SIG-M5 (cell line): ENCODE data around the gene PLAAT5.
"Not testable (repeated sequence)": the region's sequence is repeated elsewhere in the genome, so short reads cannot be mapped to it uniquely, and the experiment has no call there.

ENCODE experiments used
- DNase-seq: peaks from one replicate; lab custom pipeline; 2025; lab: John Stamatoyannopoulos, UW

Gene PLAAT5

GRCh38 chr11:63490551-63491239 lies at the start of gene PLAAT5:
Gene PLAAT5 (minus strand): TSS chr11:63491167. CDS start chr11:63491034, 133 bp downstream.
- no peak for DNase-seq

GRCh38 chr11:63537293-63538101 lies 46.5 kb upstream of the PLAAT5 start:
- DNase-seq = no peak

- no peak for DNase-seq
Measured at GRCh38 chr11:63536669-63537292, 45.8 kb upstream of the PLAAT5 start, which contains the start of gene PLAAT4. Gene PLAAT4 (plus strand): TSS chr11:63536808. CDS start chr11:63536869, 61 bp downstream.

- DNase-seq = no peak
Measured at GRCh38 chr11:63535734-63536133, 44.8 kb upstream of the PLAAT5 start.

GRCh38 chr11:63534895-63535461 lies 44.0 kb upstream of the PLAAT5 start:
- DNase-seq = no peak

- DNase-seq = no peak
Measured at GRCh38 chr11:63534076-63534475, 43.1 kb upstream of the PLAAT5 start.

GRCh38 chr11:63532799-63533475 lies 42.0 kb upstream of the PLAAT5 start:
- DNase-seq = no peak

GRCh38 chr11:63532117-63532516 lies 41.1 kb upstream of the PLAAT5 start:
- DNase-seq = no peak

GRCh38 chr11:63531074-63531792 lies 40.3 kb upstream of the PLAAT5 start:
- not testable (repeated sequence) for DNase-seq

GRCh38 chr11:63530021-63530420 lies 39.1 kb upstream of the PLAAT5 start:
- DNase-seq = no peak

GRCh38 chr11:63529373-63529772 lies 38.4 kb upstream of the PLAAT5 start:
- not testable (repeated sequence) for DNase-seq

GRCh38 chr11:63528729-63529278 lies 37.8 kb upstream of the PLAAT5 start:
- DNase-seq = not testable (repeated sequence)

- not testable (repeated sequence) for DNase-seq
Measured at GRCh38 chr11:63528156-63528555, 37.2 kb upstream of the PLAAT5 start.

GRCh38 chr11:63527667-63528066 lies 36.7 kb upstream of the PLAAT5 start:
- no peak for DNase-seq

- DNase-seq = no peak
Measured at GRCh38 chr11:63523151-63523550, 32.2 kb upstream of the PLAAT5 start.

GRCh38 chr11:63521896-63522295 lies 30.9 kb upstream of the PLAAT5 start:
- no peak for DNase-seq

GRCh38 chr11:63520606-63521170 lies 29.7 kb upstream of the PLAAT5 start:
- DNase-seq = no peak

- no peak for DNase-seq
Measured at GRCh38 chr11:63518548-63518947, 27.6 kb upstream of the PLAAT5 start.

- no peak for DNase-seq
Measured at GRCh38 chr11:63517156-63517555, 26.2 kb upstream of the PLAAT5 start.

GRCh38 chr11:63516109-63516508 lies 25.1 kb upstream of the PLAAT5 start:
- no peak for DNase-seq
